K562 (cell line): ENCODE results near the gene ZFAND2A. TPM values are rescaled to one million over a fixed set of nuclear protein-coding genes. Genes with fewer than 3 reads are reported as not detected.
A peak's percentile ranks its signal among the peaks of the same experiment; 100 is the strongest.

Source experiments
- ARID3A ChIP-seq: IDR thresholded peaks from 2 replicates; pipeline ENCODE4 v1.6.1; 2012; ENCODE audit warnings: low read depth, low read length, improper control_type of control experiment, borderline replicate concordance
- ARID4B ChIP-seq: sonication (generic); formaldehyde crosslinking; IDR thresholded peaks from 2 replicates; pipeline ENCODE4 v1.8.0; 2022; ENCODE audit warnings: mild to moderate bottlenecking, missing genetic modification reagents
- BRD9 ChIP-seq: fragments of 450-650 bp; IDR thresholded peaks from 2 replicates; pipeline ENCODE4 v1.6.1; 2018; ENCODE audit warnings: low read depth; ENCODE audit not compliant: partially characterized antibody
- C11orf30 ChIP-seq: fragments of 450-650 bp; IDR thresholded peaks from 2 replicates; pipeline ENCODE4 v1.6.1; 2016; ENCODE audit warnings: low read depth, mild to moderate bottlenecking
- FOXK2 ChIP-seq, 2 experiments: fragments of 450-650 bp; IDR thresholded peaks in 1 of 2; conservative IDR thresholded peaks in 1 of 2; 2 replicates each; pipeline ENCODE4 v1.6.1; 2016; ENCODE audit warnings: low read depth in 2 of 2, mild to moderate bottlenecking in 1 of 2
- FOXP4 ChIP-seq: sonication (generic); formaldehyde crosslinking; IDR thresholded peaks from 2 replicates; pipeline ENCODE4 v1.8.0; 2022; ENCODE audit warnings: mild to moderate bottlenecking, missing genetic modification reagents, borderline replicate concordance
- MYBL2 ChIP-seq, 2 experiments: fragments of 450-650 bp in 1 of 2; sonication (generic) in 1 of 2; formaldehyde crosslinking in 1 of 2; IDR thresholded peaks; 2 replicates each; pipeline versions ENCODE4 v1.6.1 to v1.8.1; 2017 to 2022; ENCODE audit warnings: borderline replicate concordance in 1 of 2, inconsistent platforms in 1 of 2, low read depth in 1 of 2, mild to moderate bottlenecking in 1 of 2, missing genetic modification reagents in 1 of 2, moderate library complexity in 1 of 2
- NR2C2 ChIP-seq, 2 experiments: fragments of 200-800 bp in 1 of 2; sonication (Bioruptor generic) in 1 of 2; sonication (generic) in 1 of 2; formaldehyde crosslinking in 1 of 2; IDR thresholded peaks; 2 replicates each; pipeline versions ENCODE4 v1.6.1 to v1.8.0; 2016 to 2022; ENCODE audit warnings: mild to moderate bottlenecking in 1 of 2, missing compliant biosample characterization in 1 of 2, missing genetic modification characterization in 1 of 2, missing genetic modification reagents in 1 of 2
- NRF1 ChIP-seq, 2 experiments: fragments of 450-650 bp; IDR thresholded peaks in 1 of 2; conservative IDR thresholded peaks in 1 of 2; 2 replicates each; pipeline ENCODE4 v1.6.1; 2014; ENCODE audit warnings: mild to moderate bottlenecking in 2 of 2
- SUPT5H ChIP-seq: fragments of 450-650 bp; IDR thresholded peaks from 2 replicates; pipeline ENCODE4 v1.6.1; 2016
- THRA ChIP-seq: fragments of 450-650 bp; IDR thresholded peaks from 2 replicates; pipeline ENCODE4 v1.6.1; 2017; ENCODE audit warnings: mild to moderate bottlenecking, moderate library complexity
- ZBTB2 ChIP-seq: fragments of 450-650 bp; IDR thresholded peaks from 2 replicates; pipeline ENCODE4 v1.6.1; 2016; ENCODE audit warnings: antibody characterized with exemption
- polyA plus RNA-seq, 8 experiments: library from polyadenylated mRNA; depleted of rRNA in 4 of 8; stranded (reverse) in 5 of 8; unstranded in 3 of 8; fragments of >200 nt; fragmentation: Nextera tagmentation in 2 of 8; fragmentation: Illumina TruSeq in 1 of 8; extraction: Ambion mirVana in 2 of 8; extraction: Trizol in 1 of 8; gene quantifications; 2 replicates each; pipeline versions ENCODE4 v1.2.1 to v1.2.3, GENCODE V29; 2011 to 2014; ENCODE audit warnings: inconsistent platforms in 1 of 8, missing spikeins in 1 of 8
- total RNA-seq, 7 experiments: library from RNA; depleted of rRNA in 6 of 7; stranded (reverse); fragments of >200 nt in 6 of 7; fragmentation: Illumina TruSeq in 2 of 7; extraction: Trizol in 2 of 7; gene quantifications; 2 replicates each; pipeline versions ENCODE4 v1.2.1 to v1.2.3, GENCODE V29; 2011 to 2021; ENCODE audit warnings: low replicate concordance in 1 of 7

Gene ZFAND2A
- total and polyA plus RNA-seq, 9 of the 15 experiments (the other 6 are each of a cell fraction or from before 2014, with no cell fraction given): 16.8 to 56.8 (median 26.1) TPM

GRCh38 chr7:1175967-1176851 is 16.2 kb upstream of the ZFAND2A start (continued):
- TF ChIP-seq ZBTB2 (0 out of 2 replicates have a peak, but pooled peaks have one; percentile 49), C11orf30 (peak; percentile 89), THRA (peak; percentile 64), BRD9 (peak; percentile 36), FOXK2 (conservative IDR thresholded peaks at IDR 0.05 in 1 of 2, IDR thresholded peaks at IDR 0.05 in 1 of 2; ENCODE audit: low read depth in 2 of 2) (0 out of 4 replicates have a peak, but pooled peaks of 1 of the 2 experiments have one; percentile 15), ARID4B (CRISPR knock-in tag) (0 out of 2 replicates have a peak, but pooled peaks have one; percentile 49), ARID3A (no peak), NRF1 (conservative IDR thresholded peaks at IDR 0.05 in 1 of 2, IDR thresholded peaks at IDR 0.05 in 1 of 2) (peak; percentile 18 to 42; a peak in 2 of 4 replicates), SUPT5H (peak; percentile 28; the same call in 1 of the 2 replicates), NR2C2 (CRISPR knock-in tag; IDR thresholded peaks at IDR 0.05) (peak; percentile 88), NR2C2 (tag; IDR thresholded peaks at IDR 0.05) (peak; percentile 89), MYBL2 (IDR thresholded peaks at IDR 0.05; ENCODE audit: low read depth) (no peak), MYBL2 (CRISPR knock-in tag; IDR thresholded peaks at IDR 0.05; ENCODE audit: borderline replicate concordance) (no peak), FOXP4 (CRISPR knock-in tag) (0 out of 2 replicates have a peak, but pooled peaks have one; percentile 69)
